Measurements from ENCODE around the gene CALN1. TPM values are rescaled to one million over a fixed set of nuclear protein-coding genes. Genes with fewer than 3 reads are reported as not detected.

Gene CALN1
- total and polyA plus RNA-seq, 4 donors: 0.14 to 0.84 (median 0.24) TPM

DNA sequence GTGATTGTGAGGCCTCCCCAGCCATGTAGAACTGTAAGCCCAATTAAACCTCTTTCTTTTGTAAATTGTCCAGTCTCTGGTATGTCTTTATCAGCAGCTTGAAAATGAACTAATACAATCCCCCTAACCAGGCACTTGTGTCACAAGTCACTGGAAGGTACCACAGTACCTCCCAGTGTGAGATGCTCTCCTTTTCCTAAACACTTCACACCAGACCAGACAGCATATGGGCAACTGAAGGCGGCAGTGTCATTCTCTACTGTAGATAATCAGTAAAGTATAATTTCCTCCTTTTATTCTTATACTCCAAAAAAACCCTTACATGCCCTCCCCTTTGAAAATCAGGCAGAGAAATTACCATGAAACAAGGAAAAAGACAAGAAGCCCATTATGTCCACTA lies 113.2 kb downstream of the CALN1 start:
- no peak overlapping the region for H3K9ac ChIP-seq (ENCODE audit: low read depth in 1 of 2, low read length in 2 of 2)
- no peak for TF ChIP-seq FOXA2 (IDR thresholded peaks at IDR 0.05)
- no peak for TF ChIP-seq FOXA1 (IDR thresholded peaks at IDR 0.05)
- no peak for TF ChIP-seq YY1 (IDR thresholded peaks at IDR 0.05)
- TF ChIP-seq GABPA (IDR thresholded peaks at IDR 0.05 in 1 of 2, conservative IDR thresholded peaks at IDR 0.05 in 1 of 2): no peak
- TF ChIP-seq EGR1 (IDR thresholded peaks at IDR 0.05; ENCODE audit: low read depth in 2 of 2): no peak
- no peak for TF ChIP-seq JUND (IDR thresholded peaks at IDR 0.05)
- TF ChIP-seq NR2F2 (IDR thresholded peaks at IDR 0.05): no peak
- TF ChIP-seq RXRA (IDR thresholded peaks at IDR 0.05): no peak
- no peak for TF ChIP-seq HNF4G (IDR thresholded peaks at IDR 0.05)
- no peak for TF ChIP-seq SP1 (IDR thresholded peaks at IDR 0.05)
- TF ChIP-seq, protein P1, sequence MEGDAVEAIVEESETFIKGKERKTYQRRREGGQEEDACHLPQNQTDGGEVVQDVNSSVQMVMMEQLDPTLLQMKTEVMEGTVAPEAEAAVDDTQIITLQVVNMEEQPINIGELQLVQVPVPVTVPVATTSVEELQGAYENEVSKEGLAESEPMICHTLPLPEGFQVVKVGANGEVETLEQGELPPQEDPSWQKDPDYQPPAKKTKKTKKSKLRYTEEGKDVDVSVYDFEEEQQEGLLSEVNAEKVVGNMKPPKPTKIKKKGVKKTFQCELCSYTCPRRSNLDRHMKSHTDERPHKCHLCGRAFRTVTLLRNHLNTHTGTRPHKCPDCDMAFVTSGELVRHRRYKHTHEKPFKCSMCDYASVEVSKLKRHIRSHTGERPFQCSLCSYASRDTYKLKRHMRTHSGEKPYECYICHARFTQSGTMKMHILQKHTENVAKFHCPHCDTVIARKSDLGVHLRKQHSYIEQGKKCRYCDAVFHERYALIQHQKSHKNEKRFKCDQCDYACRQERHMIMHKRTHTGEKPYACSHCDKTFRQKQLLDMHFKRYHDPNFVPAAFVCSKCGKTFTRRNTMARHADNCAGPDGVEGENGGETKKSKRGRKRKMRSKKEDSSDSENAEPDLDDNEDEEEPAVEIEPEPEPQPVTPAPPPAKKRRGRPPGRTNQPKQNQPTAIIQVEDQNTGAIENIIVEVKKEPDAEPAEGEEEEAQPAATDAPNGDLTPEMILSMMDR (IDR thresholded peaks at IDR 0.05; ENCODE audit: low read depth, low read length, missing input control): no peak
- TF ChIP-seq, protein P2, sequence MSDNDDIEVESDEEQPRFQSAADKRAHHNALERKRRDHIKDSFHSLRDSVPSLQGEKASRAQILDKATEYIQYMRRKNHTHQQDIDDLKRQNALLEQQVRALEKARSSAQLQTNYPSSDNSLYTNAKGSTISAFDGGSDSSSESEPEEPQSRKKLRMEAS (IDR thresholded peaks at IDR 0.05): no peak
- TF ChIP-seq, protein P3, sequence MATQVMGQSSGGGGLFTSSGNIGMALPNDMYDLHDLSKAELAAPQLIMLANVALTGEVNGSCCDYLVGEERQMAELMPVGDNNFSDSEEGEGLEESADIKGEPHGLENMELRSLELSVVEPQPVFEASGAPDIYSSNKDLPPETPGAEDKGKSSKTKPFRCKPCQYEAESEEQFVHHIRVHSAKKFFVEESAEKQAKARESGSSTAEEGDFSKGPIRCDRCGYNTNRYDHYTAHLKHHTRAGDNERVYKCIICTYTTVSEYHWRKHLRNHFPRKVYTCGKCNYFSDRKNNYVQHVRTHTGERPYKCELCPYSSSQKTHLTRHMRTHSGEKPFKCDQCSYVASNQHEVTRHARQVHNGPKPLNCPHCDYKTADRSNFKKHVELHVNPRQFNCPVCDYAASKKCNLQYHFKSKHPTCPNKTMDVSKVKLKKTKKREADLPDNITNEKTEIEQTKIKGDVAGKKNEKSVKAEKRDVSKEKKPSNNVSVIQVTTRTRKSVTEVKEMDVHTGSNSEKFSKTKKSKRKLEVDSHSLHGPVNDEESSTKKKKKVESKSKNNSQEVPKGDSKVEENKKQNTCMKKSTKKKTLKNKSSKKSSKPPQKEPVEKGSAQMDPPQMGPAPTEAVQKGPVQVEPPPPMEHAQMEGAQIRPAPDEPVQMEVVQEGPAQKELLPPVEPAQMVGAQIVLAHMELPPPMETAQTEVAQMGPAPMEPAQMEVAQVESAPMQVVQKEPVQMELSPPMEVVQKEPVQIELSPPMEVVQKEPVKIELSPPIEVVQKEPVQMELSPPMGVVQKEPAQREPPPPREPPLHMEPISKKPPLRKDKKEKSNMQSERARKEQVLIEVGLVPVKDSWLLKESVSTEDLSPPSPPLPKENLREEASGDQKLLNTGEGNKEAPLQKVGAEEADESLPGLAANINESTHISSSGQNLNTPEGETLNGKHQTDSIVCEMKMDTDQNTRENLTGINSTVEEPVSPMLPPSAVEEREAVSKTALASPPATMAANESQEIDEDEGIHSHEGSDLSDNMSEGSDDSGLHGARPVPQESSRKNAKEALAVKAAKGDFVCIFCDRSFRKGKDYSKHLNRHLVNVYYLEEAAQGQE (IDR thresholded peaks at IDR 0.05): no peak
- no peak for TF ChIP-seq HNF4A (conservative IDR thresholded peaks at IDR 0.05)
- TF ChIP-seq, protein P4, sequence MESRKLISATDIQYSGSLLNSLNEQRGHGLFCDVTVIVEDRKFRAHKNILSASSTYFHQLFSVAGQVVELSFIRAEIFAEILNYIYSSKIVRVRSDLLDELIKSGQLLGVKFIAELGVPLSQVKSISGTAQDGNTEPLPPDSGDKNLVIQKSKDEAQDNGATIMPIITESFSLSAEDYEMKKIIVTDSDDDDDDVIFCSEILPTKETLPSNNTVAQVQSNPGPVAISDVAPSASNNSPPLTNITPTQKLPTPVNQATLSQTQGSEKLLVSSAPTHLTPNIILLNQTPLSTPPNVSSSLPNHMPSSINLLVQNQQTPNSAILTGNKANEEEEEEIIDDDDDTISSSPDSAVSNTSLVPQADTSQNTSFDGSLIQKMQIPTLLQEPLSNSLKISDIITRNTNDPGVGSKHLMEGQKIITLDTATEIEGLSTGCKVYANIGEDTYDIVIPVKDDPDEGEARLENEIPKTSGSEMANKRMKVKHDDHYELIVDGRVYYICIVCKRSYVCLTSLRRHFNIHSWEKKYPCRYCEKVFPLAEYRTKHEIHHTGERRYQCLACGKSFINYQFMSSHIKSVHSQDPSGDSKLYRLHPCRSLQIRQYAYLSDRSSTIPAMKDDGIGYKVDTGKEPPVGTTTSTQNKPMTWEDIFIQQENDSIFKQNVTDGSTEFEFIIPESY (IDR thresholded peaks at IDR 0.05): no peak
- no peak for TF ChIP-seq TAF1 (conservative IDR thresholded peaks at IDR 0.05)
- TF ChIP-seq, protein P5, sequence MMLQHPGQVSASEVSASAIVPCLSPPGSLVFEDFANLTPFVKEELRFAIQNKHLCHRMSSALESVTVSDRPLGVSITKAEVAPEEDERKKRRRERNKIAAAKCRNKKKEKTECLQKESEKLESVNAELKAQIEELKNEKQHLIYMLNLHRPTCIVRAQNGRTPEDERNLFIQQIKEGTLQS (IDR thresholded peaks at IDR 0.05): no peak
- TF ChIP-seq RAD21 (IDR thresholded peaks at IDR 0.05): no peak
- no peaks in the 10 kb centered on the region for H3K36me3 ChIP-seq (ENCODE audit: control insufficient read depth in 4 of 4, insufficient read depth in 3 of 4, low read depth in 1 of 4, low read length in 3 of 4)
- WGBS: 65% methylated on average over 1 of the region's 1 CpG
- no peaks in the 10 kb centered on the region for H3K27me3 ChIP-seq (ENCODE audit: control insufficient read depth in 4 of 4, insufficient read depth in 4 of 4, low read length in 3 of 4)
- no peak overlapping the region for H3K27ac ChIP-seq (ENCODE audit: low read depth in 1 of 2, low read length in 2 of 2)
- no peak for DNase-seq (ENCODE audit: low spot score)
- H3K4me1 ChIP-seq (ENCODE audit: control insufficient read depth in 4 of 4, insufficient read depth in 4 of 4, low read length in 3 of 4): no peaks in the 10 kb centered on the region
- H3K9me3 ChIP-seq (ENCODE audit: control insufficient read depth in 4 of 4, low read length in 3 of 4): no peaks in the 10 kb centered on the region
- H3K4me3 ChIP-seq (ENCODE audit: low read depth in 1 of 3, low read length in 3 of 3): no peak overlapping the region

All from liver (tissue), 9 donors.